NCI-H460 (cell line): ENCODE data around the gene HAGHL. TPM values are rescaled to one million over a fixed set of nuclear protein-coding genes. Genes with fewer than 3 reads are reported as not detected.
A peak's percentile ranks its signal among the peaks of the same experiment; 100 is the strongest.

Source experiments
- DNase-seq: peaks from one replicate; pipeline ENCODE4 v3.0.0-alpha.2; 2016; ENCODE audit warnings: low read depth; ENCODE audit errors: extremely low read depth
- polyA plus RNA-seq: library from polyadenylated mRNA; depleted of rRNA; stranded (reverse); fragments of >200 nt; gene quantifications from 2 replicates; pipeline ENCODE4 v1.2.3, GENCODE V29; 2014; cell fraction: nucleus; rRNA removed
- total RNA-seq: library from RNA; depleted of rRNA; stranded (reverse); fragments of >200 nt; shearing (Covaris generic); gene quantifications from 2 replicates; pipeline ENCODE4 v1.2.3, GENCODE V29; 2014; rRNA removed

Gene HAGHL
- 9.3 and 11.7 TPM in 2 replicates for total RNA-seq
- 118 and 143 TPM in 2 replicates for polyA plus RNA-seq

- DNase-seq: no peak
Observed at GRCh38 chr16:726438-727290, at the start of gene HAGHL, which contains the start of gene CCDC78. TSS of gene HAGHL (plus strand) at chr16:727106. CDS start at chr16:727510, 404 bp downstream. TSS of gene CCDC78 (minus strand) at chr16:726443. CDS start at chr16:726367, 76 bp downstream.

- no peak for DNase-seq
Observed at GRCh38 chr16:677316-678190, 49.4 kb upstream of the HAGHL start.

- DNase-seq: no peak
Observed at GRCh38 chr16:678209-678857, 48.6 kb upstream of the HAGHL start.

- DNase-seq: no peak
Observed at GRCh38 chr16:678858-679813, 47.8 kb upstream of the HAGHL start.

- peak; percentile 86 for DNase-seq
Observed at GRCh38 chr16:679814-680624, 46.9 kb upstream of the HAGHL start, which contains the start of gene STUB1. TSS of gene STUB1 (plus strand) at chr16:680410. CDS start at chr16:680526, 116 bp downstream.

GRCh38 chr16:680625-680945 is 46.3 kb upstream of the HAGHL start:
- DNase-seq: no peak

GRCh38 chr16:680967-681745 is 45.8 kb upstream of the HAGHL start:
- no peak for DNase-seq

- DNase-seq: no peak
Observed at GRCh38 chr16:681746-682427, 45.0 kb upstream of the HAGHL start.

- no peak for DNase-seq
Observed at GRCh38 chr16:682493-683395, 44.2 kb upstream of the HAGHL start.

GRCh38 chr16:683396-684070 is 43.4 kb upstream of the HAGHL start:
- no peak for DNase-seq

- peak; percentile 95 for DNase-seq
Observed at GRCh38 chr16:684071-684794, 42.7 kb upstream of the HAGHL start, which contains the start of gene JMJD8. TSS of gene JMJD8 (minus strand) at chr16:684334. CDS start at chr16:684319, 15 bp downstream.

- no peak for DNase-seq
Observed at GRCh38 chr16:684961-685696, 41.8 kb upstream of the HAGHL start.

- peak; percentile 73 for DNase-seq
Observed at GRCh38 chr16:685967-686366, 40.9 kb upstream of the HAGHL start.
